Keratinocyte (primary cell): ENCODE results near the gene NRG3. TPM values are rescaled to one million over a fixed set of nuclear protein-coding genes. Genes with fewer than 3 reads are reported as not detected.

Experiments used
- DNase-seq: peaks from one replicate; pipeline ENCODE4 v3.0.0-alpha.2; 2011; ENCODE audit warnings: low read depth, missing footprints, low spot score
- FAIRE-seq: peaks from 2 replicates; lab custom pipeline; 2011; peaks lifted over from hg19 to GRCh38; lab: Jason Lieb, UNC
- H2AFZ ChIP-seq: 2 replicates; pipeline ENCODE4 v1.6.0; 2012; ENCODE audit warnings: low read length, control low read depth, inconsistent platforms; ENCODE audit not compliant: control insufficient read depth
- H3K27ac ChIP-seq: 2 replicates; pipeline ENCODE4 v1.5.1; 2011; ENCODE audit warnings: low read length; ENCODE audit not compliant: control insufficient read depth, insufficient read depth
- H3K27me3 ChIP-seq: 3 replicates; pipeline ENCODE4 v1.6.0; 2011; ENCODE audit warnings: low read length; ENCODE audit not compliant: control insufficient read depth, insufficient read depth; ENCODE audit errors: extremely low read depth
- H3K36me3 ChIP-seq, 2 experiments: 2 replicates in 1 of 2; 3 replicates in 1 of 2; pipeline ENCODE4 v1.5.1; 2011; ENCODE audit warnings: low read length in 2 of 2, mild to moderate bottlenecking in 1 of 2; ENCODE audit not compliant: control insufficient read depth in 2 of 2, insufficient read depth in 2 of 2; ENCODE audit errors: extremely low read depth in 1 of 2
- H3K4me1 ChIP-seq: 3 replicates; pipeline ENCODE4 v1.5.1; 2011; ENCODE audit warnings: low read length; ENCODE audit not compliant: control insufficient read depth, insufficient read depth; ENCODE audit errors: extremely low read depth
- H3K4me2 ChIP-seq: 3 replicates; pipeline ENCODE4 v1.6.0; 2011; ENCODE audit warnings: low read depth, low read length; ENCODE audit not compliant: control insufficient read depth, insufficient read depth; ENCODE audit errors: extremely low read depth
- H3K4me3 ChIP-seq, 3 experiments: fragments of 200-600 bp in 1 of 3; sonication (generic) in 1 of 3; 2 replicates in 2 of 3; 3 replicates in 1 of 3; pipeline ENCODE4 v1.5.1; 2011 to 2016; ENCODE audit warnings: low read length in 3 of 3, mild to moderate bottlenecking in 3 of 3, control low read depth in 2 of 3, inconsistent platforms in 1 of 3, low read depth in 1 of 3, mixed read lengths in 1 of 3, mixed run types in 1 of 3, moderate library complexity in 1 of 3; ENCODE audit not compliant: control insufficient read depth in 2 of 3, insufficient read depth in 2 of 3; ENCODE audit errors: extremely low read depth in 1 of 3
- H3K79me2 ChIP-seq: 2 replicates; pipeline ENCODE4 v1.6.0; 2012; ENCODE audit warnings: low read length; ENCODE audit not compliant: control insufficient read depth, insufficient read depth
- H3K9ac ChIP-seq: 3 replicates; pipeline ENCODE4 v1.6.0; 2011; ENCODE audit warnings: low read length; ENCODE audit not compliant: control insufficient read depth, insufficient read depth; ENCODE audit errors: extremely low read depth
- H3K9me1 ChIP-seq: 3 replicates; pipeline ENCODE4 v1.6.0; 2011; ENCODE audit warnings: low read length; ENCODE audit not compliant: control insufficient read depth, insufficient read depth; ENCODE audit errors: extremely low read depth
- H3K9me3 ChIP-seq: 2 replicates; pipeline ENCODE4 v1.5.1; 2012; ENCODE audit warnings: low read depth, low read length; ENCODE audit not compliant: control insufficient read depth
- H4K20me1 ChIP-seq: 3 replicates; pipeline ENCODE4 v1.6.0; 2011; ENCODE audit warnings: low read length; ENCODE audit not compliant: control insufficient read depth, insufficient read depth; ENCODE audit errors: extremely low read depth
- EZH2 ChIP-seq: IDR thresholded peaks from one replicate; pipeline ENCODE4 v1.6.1; 2012; ENCODE audit warnings: inconsistent platforms, mild to moderate bottlenecking, low read length, moderate library complexity
- dilution Hi-C: fragments of 300-500 bp; cut with MboI; formaldehyde crosslinking; loops from one replicate; pipeline ENCODE4 v1.7.0; 2020; ENCODE audit warnings: low sequenced_read_pairs; ENCODE audit not compliant: extremely low pct_ligation_motif_present
- polyA plus RNA-seq, 5 experiments: library from polyadenylated mRNA; depleted of rRNA in 3 of 5; stranded (reverse) in 3 of 5; stranded (forward) in 1 of 5; unstranded in 1 of 5; fragments of >200 nt; gene quantifications; 1 replicate in 1 of 5; 2 replicates in 3 of 5; 3 replicates in 1 of 5; pipeline versions ENCODE4 v1.2.1 to v1.2.3, GENCODE V29; 2011 to 2012; ENCODE audit warnings: missing spikeins in 2 of 5, low read depth in 1 of 5, low replicate concordance in 1 of 5
- TF ChIP-seq, protein P1 (sequence below), 3 experiments: IDR thresholded peaks in 1 of 3; conservative IDR thresholded peaks in 1 of 3; optimal IDR thresholded peaks in 1 of 3; 2 replicates in 2 of 3; 3 replicates in 1 of 3; pipeline versions ENCODE3 to v1.5.1; 2011; ENCODE audit warnings: low read length in 3 of 3, mild to moderate bottlenecking in 3 of 3, moderate library complexity in 2 of 3, control low read depth in 1 of 3, inconsistent platforms in 1 of 3; ENCODE audit not compliant: insufficient read depth in 2 of 3; ENCODE audit errors: extremely low read depth in 1 of 3

NRG3 gene
- polyA plus RNA-seq, 1 donor (not counting 4 experiments of a cell fraction or from before 2014, with no cell fraction given): not detected

DNA sequence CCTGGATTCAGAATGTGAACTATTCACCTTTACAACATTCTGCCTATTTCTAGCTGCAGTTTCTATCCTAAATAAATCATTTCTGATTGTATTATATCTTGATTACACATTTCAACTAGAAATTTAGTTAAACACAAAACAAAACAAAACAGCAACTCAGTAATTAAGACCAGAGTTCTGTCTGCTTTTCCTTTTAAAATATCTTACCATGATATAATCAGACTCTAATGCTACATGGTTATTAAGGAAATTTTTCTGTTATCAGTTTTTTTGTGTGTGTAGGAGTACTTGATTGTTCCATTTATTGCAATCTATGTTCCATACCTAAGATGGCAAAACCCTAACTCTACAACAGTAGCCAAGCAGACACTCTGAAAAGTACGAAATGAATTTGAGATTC lies 663.3 kb downstream of the NRG3 start:
- H3K9me1 ChIP-seq: no peaks in the 10 kb centered on the region
- no peaks in the 10 kb centered on the region for H3K36me3 ChIP-seq
- H3K4me3 ChIP-seq: no peak overlapping the region
- no peak for TF ChIP-seq EZH2
- TF ChIP-seq, protein P1, sequence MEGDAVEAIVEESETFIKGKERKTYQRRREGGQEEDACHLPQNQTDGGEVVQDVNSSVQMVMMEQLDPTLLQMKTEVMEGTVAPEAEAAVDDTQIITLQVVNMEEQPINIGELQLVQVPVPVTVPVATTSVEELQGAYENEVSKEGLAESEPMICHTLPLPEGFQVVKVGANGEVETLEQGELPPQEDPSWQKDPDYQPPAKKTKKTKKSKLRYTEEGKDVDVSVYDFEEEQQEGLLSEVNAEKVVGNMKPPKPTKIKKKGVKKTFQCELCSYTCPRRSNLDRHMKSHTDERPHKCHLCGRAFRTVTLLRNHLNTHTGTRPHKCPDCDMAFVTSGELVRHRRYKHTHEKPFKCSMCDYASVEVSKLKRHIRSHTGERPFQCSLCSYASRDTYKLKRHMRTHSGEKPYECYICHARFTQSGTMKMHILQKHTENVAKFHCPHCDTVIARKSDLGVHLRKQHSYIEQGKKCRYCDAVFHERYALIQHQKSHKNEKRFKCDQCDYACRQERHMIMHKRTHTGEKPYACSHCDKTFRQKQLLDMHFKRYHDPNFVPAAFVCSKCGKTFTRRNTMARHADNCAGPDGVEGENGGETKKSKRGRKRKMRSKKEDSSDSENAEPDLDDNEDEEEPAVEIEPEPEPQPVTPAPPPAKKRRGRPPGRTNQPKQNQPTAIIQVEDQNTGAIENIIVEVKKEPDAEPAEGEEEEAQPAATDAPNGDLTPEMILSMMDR (optimal IDR thresholded peaks at IDR 0.05 in 1 of 3, IDR thresholded peaks at IDR 0.05 in 1 of 3, conservative IDR thresholded peaks at IDR 0.05 in 1 of 3; ENCODE audit: extremely low read depth in 1 of 3, insufficient read depth in 2 of 3, low read length in 3 of 3): no peak
- no peak overlapping the region for H3K4me2 ChIP-seq
- H3K9me3 ChIP-seq: no peaks in the 10 kb centered on the region
- DNase-seq (no peak), FAIRE-seq (no peak)
- dilution Hi-C loops: no loop called here
- H3K79me2 ChIP-seq: no peaks in the 10 kb centered on the region
- no peaks in the 10 kb centered on the region for H3K27me3 ChIP-seq
- no peak overlapping the region for H3K27ac ChIP-seq
- H3K9ac ChIP-seq: no peak overlapping the region
- H2AFZ ChIP-seq: no peak overlapping the region
- H3K4me1 ChIP-seq: no peaks in the 10 kb centered on the region
- no peaks in the 10 kb centered on the region for H4K20me1 ChIP-seq

DNA sequence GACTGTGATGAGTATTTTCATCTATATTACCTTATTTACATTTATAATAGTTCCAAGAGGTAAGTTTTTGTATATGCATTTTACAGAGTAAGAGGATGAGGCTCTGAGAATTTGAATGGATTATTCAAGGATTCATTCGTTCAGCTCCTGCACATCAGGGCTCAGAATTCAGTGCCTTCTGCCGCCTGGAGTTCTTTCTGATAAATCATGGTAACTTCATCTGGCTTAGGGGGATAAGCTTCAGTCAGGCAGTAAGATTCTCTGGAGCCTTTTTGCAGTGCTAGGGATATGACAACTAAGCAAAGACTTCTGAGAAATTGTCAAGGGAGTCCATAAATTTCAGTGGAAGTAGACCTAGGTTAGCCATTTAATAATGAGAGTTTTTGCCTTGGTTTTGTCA lies 668.6 kb downstream of the NRG3 start:
- dilution Hi-C loops: no loop called here
- FAIRE-seq (no peak), DNase-seq (no peak)
- Histone ChIP-seq H3K4me1 (no peaks in the 10 kb centered on the region), H3K79me2 (no peaks in the 10 kb centered on the region), H3K9ac (no peak overlapping the region), H3K9me3 (no peaks in the 10 kb centered on the region), H3K4me2 (no peak overlapping the region), H3K27me3 (no peaks in the 10 kb centered on the region), H3K4me3 (no peak overlapping the region), H3K36me3 (no peaks in the 10 kb centered on the region), H3K27ac (no peak overlapping the region), H2AFZ (no peak overlapping the region), H4K20me1 (no peaks in the 10 kb centered on the region), H3K9me1 (no peaks in the 10 kb centered on the region)
- no peak for TF ChIP-seq EZH2
- TF ChIP-seq, protein P1 (optimal IDR thresholded peaks at IDR 0.05 in 1 of 3, IDR thresholded peaks at IDR 0.05 in 1 of 3, conservative IDR thresholded peaks at IDR 0.05 in 1 of 3; ENCODE audit: extremely low read depth in 1 of 3, insufficient read depth in 2 of 3, low read length in 3 of 3): no peak
